GM12878 (cell line): Measurements from ENCODE around the gene SWSAP1. TPM values are rescaled to one million over a fixed set of nuclear protein-coding genes. Genes with fewer than 3 reads are reported as not detected.

Source experiments
- BRCA1 ChIP-seq: IDR thresholded peaks from 2 replicates; pipeline ENCODE4 v1.6.1; 2011; ENCODE audit warnings: low read depth, low read length, improper control_type of control experiment
- CBX3 ChIP-seq: fragments of 200-600 bp; sonication (generic); IDR thresholded peaks from 2 replicates; pipeline ENCODE4 v1.6.1; 2016; ENCODE audit warnings: low read depth, borderline replicate concordance
- CREM ChIP-seq: IDR thresholded peaks from 2 replicates; pipeline ENCODE4 v1.6.1; 2014; ENCODE audit warnings: antibody characterized with exemption, low read depth
- EGR1 ChIP-seq, 2 experiments: IDR thresholded peaks; 1 replicate in 1 of 2; 2 replicates in 1 of 2; pipeline ENCODE4 v1.6.1; 2011 to 2012; ENCODE audit warnings: low read depth in 2 of 2, low read length in 2 of 2, borderline replicate concordance in 1 of 2, mild to moderate bottlenecking in 1 of 2, moderate library complexity in 1 of 2
- HDAC6 ChIP-seq: fragments of 200-600 bp; sonication (generic); IDR thresholded peaks from one replicate; pipeline ENCODE4 v1.8.0; 2017; ENCODE audit warnings: antibody characterized with exemption; ENCODE audit not compliant: unreplicated experiment
- KDM1A ChIP-seq: fragments of 200-600 bp; sonication (generic); IDR thresholded peaks from 2 replicates; pipeline ENCODE4 v1.6.1; 2016; ENCODE audit warnings: borderline replicate concordance
- PBX3 ChIP-seq: IDR thresholded peaks from 2 replicates; pipeline ENCODE4 v1.6.1; 2011; ENCODE audit warnings: mild to moderate bottlenecking, low read depth, low read length, moderate library complexity; ENCODE audit not compliant: insufficient replicate concordance
- POLR2A ChIP-seq: IDR thresholded peaks from 2 replicates; pipeline ENCODE4 v1.6.1; 2011; ENCODE audit warnings: low read depth, mild to moderate bottlenecking, low read length
- POLR2AphosphoS2 ChIP-seq: IDR thresholded peaks from 2 replicates; pipeline ENCODE4 v1.6.1; 2011; ENCODE audit warnings: low read depth, mild to moderate bottlenecking, low read length, improper control_type of control experiment, moderate library complexity
- RAD51 ChIP-seq: fragments of 450-650 bp; IDR thresholded peaks from 2 replicates; pipeline ENCODE4 v1.6.1; 2016; ENCODE audit warnings: moderate library complexity, mild to moderate bottlenecking, inconsistent platforms
- SMARCA5 ChIP-seq: fragments of 450-650 bp; IDR thresholded peaks from 2 replicates; pipeline ENCODE4 v1.6.1; 2017; ENCODE audit warnings: mild to moderate bottlenecking
- TCF7 ChIP-seq: IDR thresholded peaks from 2 replicates; pipeline ENCODE4 v1.6.1; 2014; ENCODE audit warnings: antibody characterized with exemption, borderline replicate concordance
- YY1 ChIP-seq: IDR thresholded peaks from 2 replicates; pipeline ENCODE4 v1.6.1; 2011; ENCODE audit warnings: low read depth, mild to moderate bottlenecking, low read length
- polyA plus RNA-seq, 11 experiments: library from polyadenylated mRNA; depleted of rRNA in 4 of 11; unstranded in 6 of 11; stranded (reverse) in 5 of 11; fragments of >200 nt; fragmentation: Nextera tagmentation in 4 of 11; fragmentation: Illumina TruSeq in 1 of 11; extraction: Ambion mirVana in 4 of 11; extraction: Trizol in 1 of 11; gene quantifications; 1 replicate in 1 of 11; 2 replicates in 10 of 11; pipeline versions ENCODE4 v1.2.1 to v1.2.3, GENCODE V29; 2011 to 2016; ENCODE audit warnings: inconsistent platforms in 2 of 11, missing spikeins in 2 of 11, low read depth in 1 of 11
- total RNA-seq, 4 experiments: library from RNA; depleted of rRNA in 3 of 4; stranded (reverse); fragments of >200 nt in 3 of 4; fragmentation: Illumina TruSeq in 1 of 4; extraction: Trizol in 1 of 4; gene quantifications; 2 replicates each; pipeline versions ENCODE4 v1.2.1 to v1.2.3, GENCODE V29; 2013 to 2021
- TF ChIP-seq, protein P1 (sequence below): fragments of 450-650 bp; IDR thresholded peaks from 2 replicates; pipeline ENCODE4 v1.6.1; 2018; ENCODE audit warnings: borderline replicate concordance, mild to moderate bottlenecking; ENCODE audit not compliant: partially characterized antibody
- TF ChIP-seq, protein P2 (sequence below): fragments of 450-650 bp; IDR thresholded peaks from 2 replicates; pipeline ENCODE4 v1.6.1; 2017; ENCODE audit warnings: mild to moderate bottlenecking, moderate library complexity
- TF ChIP-seq, protein P3 (sequence below): fragments of 450-650 bp; IDR thresholded peaks from 2 replicates; pipeline ENCODE4 v1.6.1; 2017; ENCODE audit warnings: mild to moderate bottlenecking, low read depth, inconsistent platforms; ENCODE audit not compliant: poor library complexity, severe bottlenecking
- TF ChIP-seq, protein P4 (sequence below): fragments of 450-650 bp; IDR thresholded peaks from 2 replicates; pipeline ENCODE4 v1.6.1; 2017; ENCODE audit warnings: mild to moderate bottlenecking

SWSAP1 gene
- total and polyA plus RNA-seq, 10 of the 15 experiments (the other 5 are each of a cell fraction or from before 2014, with no cell fraction given), result 0.18 to 6.5 (median 2.4) TPM

DNA sequence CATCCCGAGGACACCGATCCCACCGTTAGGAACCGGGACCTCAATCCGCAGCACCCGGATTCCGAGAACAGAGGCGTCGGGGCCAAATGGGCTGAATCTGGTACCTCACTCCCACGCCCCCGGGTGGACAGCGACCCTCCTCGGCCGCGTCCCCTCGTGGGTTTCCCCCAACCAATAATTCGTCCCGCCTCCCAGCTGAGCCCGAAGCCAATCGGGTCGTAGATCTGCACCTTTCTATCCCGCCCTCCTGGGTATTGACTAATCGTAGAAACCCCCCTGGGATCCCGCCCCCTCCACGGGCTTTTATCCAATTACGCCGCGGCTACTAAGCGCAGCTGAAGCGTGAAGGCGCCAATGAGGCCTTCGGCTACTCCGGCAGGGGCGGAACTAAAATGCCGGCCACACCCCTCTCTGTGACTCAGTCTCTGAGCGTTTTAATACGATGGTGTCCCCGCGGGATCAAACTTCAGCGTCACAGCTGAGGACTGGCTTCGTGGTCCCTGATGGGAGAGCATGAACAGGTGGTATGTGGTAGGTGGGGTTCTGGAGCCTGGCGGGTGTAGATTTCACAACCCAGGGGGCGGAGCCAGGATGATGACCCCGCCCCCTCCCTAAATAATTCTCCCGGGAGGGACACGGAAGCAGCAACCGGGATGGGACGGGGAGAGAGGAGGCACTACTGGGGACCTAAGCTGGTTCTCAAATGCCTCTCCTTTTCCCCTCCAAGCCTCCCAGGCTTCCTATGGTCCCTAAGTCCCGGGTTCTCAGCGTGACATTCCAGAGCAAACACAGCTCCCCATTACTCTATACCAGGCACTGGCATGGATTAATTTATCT lies 28.1 kb upstream of the SWSAP1 start, which contains the start of the genes CCDC159 and TMEM205 (continued):
- no peak for TF ChIP-seq CBX3
- TF ChIP-seq POLR2A, result peak; percentile 69
- TF ChIP-seq RAD51, result peak; percentile 45; the same call in 1 of the 2 replicates
- TF ChIP-seq BRCA1, result no peak
- no peak for TF ChIP-seq POLR2AphosphoS2
- TF ChIP-seq, protein P1, sequence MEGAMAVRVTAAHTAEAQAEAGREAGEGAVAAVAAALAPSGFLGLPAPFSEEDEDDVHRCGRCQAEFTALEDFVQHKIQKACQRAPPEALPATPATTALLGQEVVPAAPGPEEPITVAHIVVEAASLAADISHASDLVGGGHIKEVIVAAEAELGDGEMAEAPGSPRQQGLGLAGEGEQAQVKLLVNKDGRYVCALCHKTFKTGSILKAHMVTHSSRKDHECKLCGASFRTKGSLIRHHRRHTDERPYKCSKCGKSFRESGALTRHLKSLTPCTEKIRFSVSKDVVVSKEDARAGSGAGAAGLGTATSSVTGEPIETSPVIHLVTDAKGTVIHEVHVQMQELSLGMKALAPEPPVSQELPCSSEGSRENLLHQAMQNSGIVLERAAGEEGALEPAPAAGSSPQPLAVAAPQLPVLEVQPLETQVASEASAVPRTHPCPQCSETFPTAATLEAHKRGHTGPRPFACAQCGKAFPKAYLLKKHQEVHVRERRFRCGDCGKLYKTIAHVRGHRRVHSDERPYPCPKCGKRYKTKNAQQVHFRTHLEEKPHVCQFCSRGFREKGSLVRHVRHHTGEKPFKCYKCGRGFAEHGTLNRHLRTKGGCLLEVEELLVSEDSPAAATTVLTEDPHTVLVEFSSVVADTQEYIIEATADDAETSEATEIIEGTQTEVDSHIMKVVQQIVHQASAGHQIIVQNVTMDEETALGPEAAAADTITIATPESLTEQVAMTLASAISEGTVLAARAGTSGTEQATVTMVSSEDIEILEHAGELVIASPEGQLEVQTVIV, result peak; percentile 28
- peak; percentile 65 for TF ChIP-seq YY1
- TF ChIP-seq, protein P2, sequence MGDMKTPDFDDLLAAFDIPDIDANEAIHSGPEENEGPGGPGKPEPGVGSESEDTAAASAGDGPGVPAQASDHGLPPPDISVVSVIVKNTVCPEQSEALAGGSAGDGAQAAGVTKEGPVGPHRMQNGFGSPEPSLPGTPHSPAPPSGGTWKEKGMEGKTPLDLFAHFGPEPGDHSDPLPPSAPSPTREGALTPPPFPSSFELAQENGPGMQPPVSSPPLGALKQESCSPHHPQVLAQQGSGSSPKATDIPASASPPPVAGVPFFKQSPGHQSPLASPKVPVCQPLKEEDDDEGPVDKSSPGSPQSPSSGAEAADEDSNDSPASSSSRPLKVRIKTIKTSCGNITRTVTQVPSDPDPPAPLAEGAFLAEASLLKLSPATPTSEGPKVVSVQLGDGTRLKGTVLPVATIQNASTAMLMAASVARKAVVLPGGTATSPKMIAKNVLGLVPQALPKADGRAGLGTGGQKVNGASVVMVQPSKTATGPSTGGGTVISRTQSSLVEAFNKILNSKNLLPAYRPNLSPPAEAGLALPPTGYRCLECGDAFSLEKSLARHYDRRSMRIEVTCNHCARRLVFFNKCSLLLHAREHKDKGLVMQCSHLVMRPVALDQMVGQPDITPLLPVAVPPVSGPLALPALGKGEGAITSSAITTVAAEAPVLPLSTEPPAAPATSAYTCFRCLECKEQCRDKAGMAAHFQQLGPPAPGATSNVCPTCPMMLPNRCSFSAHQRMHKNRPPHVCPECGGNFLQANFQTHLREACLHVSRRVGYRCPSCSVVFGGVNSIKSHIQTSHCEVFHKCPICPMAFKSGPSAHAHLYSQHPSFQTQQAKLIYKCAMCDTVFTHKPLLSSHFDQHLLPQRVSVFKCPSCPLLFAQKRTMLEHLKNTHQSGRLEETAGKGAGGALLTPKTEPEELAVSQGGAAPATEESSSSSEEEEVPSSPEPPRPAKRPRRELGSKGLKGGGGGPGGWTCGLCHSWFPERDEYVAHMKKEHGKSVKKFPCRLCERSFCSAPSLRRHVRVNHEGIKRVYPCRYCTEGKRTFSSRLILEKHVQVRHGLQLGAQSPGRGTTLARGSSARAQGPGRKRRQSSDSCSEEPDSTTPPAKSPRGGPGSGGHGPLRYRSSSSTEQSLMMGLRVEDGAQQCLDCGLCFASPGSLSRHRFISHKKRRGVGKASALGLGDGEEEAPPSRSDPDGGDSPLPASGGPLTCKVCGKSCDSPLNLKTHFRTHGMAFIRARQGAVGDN, result peak; percentile 26; the same call in 1 of the 2 replicates
- TF ChIP-seq TCF7, result no peak
- peak; percentile 42 for TF ChIP-seq PBX3
- no peak for TF ChIP-seq KDM1A
- TF ChIP-seq, protein P3, sequence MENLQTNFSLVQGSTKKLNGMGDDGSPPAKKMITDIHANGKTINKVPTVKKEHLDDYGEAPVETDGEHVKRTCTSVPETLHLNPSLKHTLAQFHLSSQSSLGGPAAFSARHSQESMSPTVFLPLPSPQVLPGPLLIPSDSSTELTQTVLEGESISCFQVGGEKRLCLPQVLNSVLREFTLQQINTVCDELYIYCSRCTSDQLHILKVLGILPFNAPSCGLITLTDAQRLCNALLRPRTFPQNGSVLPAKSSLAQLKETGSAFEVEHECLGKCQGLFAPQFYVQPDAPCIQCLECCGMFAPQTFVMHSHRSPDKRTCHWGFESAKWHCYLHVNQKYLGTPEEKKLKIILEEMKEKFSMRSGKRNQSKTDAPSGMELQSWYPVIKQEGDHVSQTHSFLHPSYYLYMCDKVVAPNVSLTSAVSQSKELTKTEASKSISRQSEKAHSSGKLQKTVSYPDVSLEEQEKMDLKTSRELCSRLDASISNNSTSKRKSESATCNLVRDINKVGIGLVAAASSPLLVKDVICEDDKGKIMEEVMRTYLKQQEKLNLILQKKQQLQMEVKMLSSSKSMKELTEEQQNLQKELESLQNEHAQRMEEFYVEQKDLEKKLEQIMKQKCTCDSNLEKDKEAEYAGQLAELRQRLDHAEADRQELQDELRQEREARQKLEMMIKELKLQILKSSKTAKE, result no peak
- peak; percentile 92 for TF ChIP-seq CREM
- no peak for TF ChIP-seq HDAC6
- TF ChIP-seq EGR1 (IDR thresholded peaks at IDR 0.05; ENCODE audit: borderline replicate concordance in 1 of 2, low read depth in 2 of 2, low read length in 2 of 2), result peak in 1 of 2 experiments; percentile 58; a peak in 1 of 3 replicates
- peak; percentile 61; the same call in 1 of the 2 replicates for TF ChIP-seq SMARCA5
- TF ChIP-seq, protein P4, sequence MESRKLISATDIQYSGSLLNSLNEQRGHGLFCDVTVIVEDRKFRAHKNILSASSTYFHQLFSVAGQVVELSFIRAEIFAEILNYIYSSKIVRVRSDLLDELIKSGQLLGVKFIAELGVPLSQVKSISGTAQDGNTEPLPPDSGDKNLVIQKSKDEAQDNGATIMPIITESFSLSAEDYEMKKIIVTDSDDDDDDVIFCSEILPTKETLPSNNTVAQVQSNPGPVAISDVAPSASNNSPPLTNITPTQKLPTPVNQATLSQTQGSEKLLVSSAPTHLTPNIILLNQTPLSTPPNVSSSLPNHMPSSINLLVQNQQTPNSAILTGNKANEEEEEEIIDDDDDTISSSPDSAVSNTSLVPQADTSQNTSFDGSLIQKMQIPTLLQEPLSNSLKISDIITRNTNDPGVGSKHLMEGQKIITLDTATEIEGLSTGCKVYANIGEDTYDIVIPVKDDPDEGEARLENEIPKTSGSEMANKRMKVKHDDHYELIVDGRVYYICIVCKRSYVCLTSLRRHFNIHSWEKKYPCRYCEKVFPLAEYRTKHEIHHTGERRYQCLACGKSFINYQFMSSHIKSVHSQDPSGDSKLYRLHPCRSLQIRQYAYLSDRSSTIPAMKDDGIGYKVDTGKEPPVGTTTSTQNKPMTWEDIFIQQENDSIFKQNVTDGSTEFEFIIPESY, result no peak
